Stimulated activated CD4-positive, alpha-beta T cell treated with anti-CD3 and anti-CD28 coated beads, Interleukin-1b, Interleukin-23, amount 100 ng/mL, for 1 hour (primary cell): ENCODE measurements around the gene ZNF816.
"Not testable (repeated sequence)": the region's sequence is repeated elsewhere in the genome, so short reads cannot be mapped to it uniquely, and the experiment has no call there.

Experiments used
- DNase-seq, 2 donors: peaks; one replicate each; pipeline ENCODE4 v3.0.0-alpha.2; 2020; ENCODE audit warnings: low read depth in 2 of 2

The ZNF816 gene

GRCh38 chr19:52924641-52925040, 38.0 kb downstream of the ZNF816 start:
- DNase-seq = not testable (repeated sequence)

GRCh38 chr19:52923778-52924593, 38.7 kb downstream of the ZNF816 start:
- no peak for DNase-seq

- peak; percentile 57 to 74 for DNase-seq
Observed at GRCh38 chr19:52922841-52923777, 39.6 kb downstream of the ZNF816 start, which contains the start of gene ZNF888. ZNF888 (minus strand) TSS chr19:52923428; CDS start chr19:52917873, 5,555 bp downstream.

- DNase-seq = no peak
Observed at GRCh38 chr19:52917531-52917930, 45.1 kb downstream of the ZNF816 start.

GRCh38 chr19:52910648-52911047, 52.0 kb downstream of the ZNF816 start:
- DNase-seq = no peak

- DNase-seq = not testable (repeated sequence)
Observed at GRCh38 chr19:52904052-52904780, 58.5 kb downstream of the ZNF816 start.

- no peak for DNase-seq
Observed at GRCh38 chr19:52901842-52902241, 60.8 kb downstream of the ZNF816 start.
